Parathyroid adenoma (tissue), 2 donors: ENCODE data around the gene RAP1GAP2.

Source experiments
- H2AFZ ChIP-seq: fragments of 300-600 bp; sonication (generic); one replicate; pipeline ENCODE4 v1.7.0; 2017; ENCODE audit warnings: antibody characterized with exemption, mild to moderate bottlenecking
- H3K27ac ChIP-seq: fragments of 300-600 bp; sonication (generic); one replicate; pipeline ENCODE4 v1.7.0; 2017
- H3K27me3 ChIP-seq: fragments of 300-600 bp; sonication (generic); one replicate; pipeline ENCODE4 v1.7.0; 2017; ENCODE audit warnings: low read length; ENCODE audit not compliant: control insufficient read depth, insufficient read depth
- H3K36me3 ChIP-seq: fragments of 300-600 bp; sonication (generic); one replicate; pipeline ENCODE4 v1.7.0; 2017; ENCODE audit warnings: low read length; ENCODE audit not compliant: control insufficient read depth, insufficient read depth
- H3K4me1 ChIP-seq: fragments of 300-600 bp; sonication (generic); one replicate; pipeline ENCODE4 v1.7.0; 2017; ENCODE audit warnings: control low read depth
- H3K4me2 ChIP-seq: fragments of 300-600 bp; sonication (generic); one replicate; pipeline ENCODE4 v1.7.0; 2017; ENCODE audit warnings: low read length
- H3K4me3 ChIP-seq: fragments of 300-600 bp; sonication (generic); one replicate; pipeline ENCODE4 v1.7.0; 2017; ENCODE audit warnings: low read depth, low read length
- H3K79me2 ChIP-seq: fragments of 300-600 bp; sonication (generic); one replicate; pipeline ENCODE4 v1.7.0; 2017; ENCODE audit warnings: control low read depth
- H3K9ac ChIP-seq: fragments of 300-600 bp; sonication (generic); one replicate; pipeline ENCODE4 v1.7.0; 2017; ENCODE audit warnings: mild to moderate bottlenecking
- H3K9me3 ChIP-seq: fragments of 300-600 bp; sonication (generic); one replicate; pipeline ENCODE4 v1.7.0; 2017; ENCODE audit warnings: low read length; ENCODE audit not compliant: control insufficient read depth
- CTCF ChIP-seq: fragments of 300-600 bp; sonication (generic); IDR thresholded peaks from one replicate; pipeline ENCODE4 v1.7.0; 2017; ENCODE audit warnings: antibody characterized with exemption, mild to moderate bottlenecking
- donor health status: primary hyperparathyroidism.

Gene RAP1GAP2

GRCh38 chr17:3009411-3009920, 213.2 kb downstream of the RAP1GAP2 start:
- no peak overlapping the region for H3K9ac ChIP-seq
- no peak overlapping the region for H2AFZ ChIP-seq
- peaks cover 10% of the 10 kb centered on the region for H3K4me1 ChIP-seq
- H3K4me2 ChIP-seq = no peak overlapping the region
- H3K9me3 ChIP-seq = no peaks in the 10 kb centered on the region
- no peaks in the 10 kb centered on the region for H3K36me3 ChIP-seq
- no peaks in the 10 kb centered on the region for H3K27me3 ChIP-seq
- no peaks in the 10 kb centered on the region for H3K79me2 ChIP-seq
- H3K4me3 ChIP-seq = no peak overlapping the region
- no peak overlapping the region for H3K27ac ChIP-seq
- no peak for TF ChIP-seq CTCF

GRCh38 chr17:3011891-3012290, 215.7 kb downstream of the RAP1GAP2 start:
- H3K9ac ChIP-seq = no peak overlapping the region
- no peaks in the 10 kb centered on the region for H3K4me1 ChIP-seq
- TF ChIP-seq CTCF = no peak
- no peak overlapping the region for H3K27ac ChIP-seq
- no peak overlapping the region for H3K4me3 ChIP-seq
- no peaks in the 10 kb centered on the region for H3K27me3 ChIP-seq
- no peaks in the 10 kb centered on the region for H3K36me3 ChIP-seq
- no peaks in the 10 kb centered on the region for H3K9me3 ChIP-seq
- H3K4me2 ChIP-seq = no peak overlapping the region
- no peak overlapping the region for H2AFZ ChIP-seq
- H3K79me2 ChIP-seq = no peaks in the 10 kb centered on the region

- TF ChIP-seq CTCF = peak; percentile 87
- Histone ChIP-seq H3K4me1 (no peaks in the 10 kb centered on the region), H3K27ac (no peak overlapping the region), H3K79me2 (no peaks in the 10 kb centered on the region), H3K9ac (no peak overlapping the region), H3K36me3 (no peaks in the 10 kb centered on the region), H3K4me3 (no peak overlapping the region), H3K9me3 (no peaks in the 10 kb centered on the region), H3K4me2 (no peak overlapping the region), H3K27me3 (no peaks in the 10 kb centered on the region), H2AFZ (no peak overlapping the region)
These were observed 216.8 kb downstream of the RAP1GAP2 start for GRCh38 chr17:3012926-3013581.

GRCh38 chr17:3015890-3016289, 219.7 kb downstream of the RAP1GAP2 start:
- Histone ChIP-seq H3K9ac (no peak overlapping the region), H3K79me2 (no peaks in the 10 kb centered on the region), H3K9me3 (no peaks in the 10 kb centered on the region), H3K27ac (no peak overlapping the region), H3K4me3 (no peak overlapping the region), H3K4me2 (no peak overlapping the region), H2AFZ (no peak overlapping the region), H3K36me3 (no peaks in the 10 kb centered on the region), H3K27me3 (no peaks in the 10 kb centered on the region), H3K4me1 (no peaks in the 10 kb centered on the region)
- TF ChIP-seq CTCF = no peak

GRCh38 chr17:3017936-3018335, 221.7 kb downstream of the RAP1GAP2 start:
- TF ChIP-seq CTCF = no peak
- H3K4me3 ChIP-seq = no peak overlapping the region
- no peaks in the 10 kb centered on the region for H3K79me2 ChIP-seq
- no peak overlapping the region for H3K9ac ChIP-seq
- H3K27ac ChIP-seq = no peak overlapping the region
- no peaks in the 10 kb centered on the region for H3K36me3 ChIP-seq
- no peak overlapping the region for H2AFZ ChIP-seq
- no peaks in the 10 kb centered on the region for H3K9me3 ChIP-seq
- no peaks in the 10 kb centered on the region for H3K27me3 ChIP-seq
- H3K4me2 ChIP-seq = no peak overlapping the region
- no peaks in the 10 kb centered on the region for H3K4me1 ChIP-seq
